ENCODE data around the gene ACACB. TPM values are rescaled to one million over a fixed set of nuclear protein-coding genes. Genes with fewer than 3 reads are reported as not detected.
A peak's percentile ranks its signal among the peaks of the same experiment; 100 is the strongest.

ACACB gene
- total RNA-seq, 2 donors from 2014 or later = 37.5 to 51.3 TPM

DNA sequence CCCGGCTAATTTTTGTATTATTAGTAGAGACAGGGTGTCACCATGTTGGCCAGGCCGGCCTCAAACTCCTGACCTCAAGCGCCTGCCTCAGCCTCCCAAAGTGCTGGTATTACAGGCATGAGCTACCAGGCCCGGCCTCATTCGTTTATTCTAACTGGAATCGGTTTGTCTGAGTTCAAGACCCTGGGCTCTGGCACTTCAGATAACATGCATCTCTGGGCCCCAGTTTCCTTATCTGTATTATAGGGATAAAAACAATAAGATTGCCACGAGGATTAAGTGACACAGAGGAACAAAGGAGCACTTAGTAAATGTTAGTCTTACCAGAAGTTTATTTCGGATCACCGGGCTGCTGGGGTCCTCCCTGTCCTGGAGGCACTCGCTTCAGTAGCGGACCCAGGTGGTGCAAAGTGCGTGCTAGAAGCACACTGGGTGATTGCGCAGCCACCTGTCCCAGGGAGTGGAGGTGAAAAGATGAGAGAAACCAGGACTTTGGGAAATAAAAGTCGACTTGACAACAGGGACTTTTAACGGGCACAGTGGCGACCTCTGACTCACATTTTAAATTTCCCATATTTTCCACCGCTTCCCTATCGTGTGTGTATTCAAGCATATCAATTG lies 37.5 kb downstream of the ACACB start:
- peak overlapping the region; percentile 86 for H3K4me3 ChIP-seq
- peaks cover 3 to 27% of the 10 kb centered on the region in 2 donors for H3K4me1 ChIP-seq (ENCODE audit: control insufficient read depth in 1 of 2, low read depth in 2 of 2)
- TF ChIP-seq, protein P1, sequence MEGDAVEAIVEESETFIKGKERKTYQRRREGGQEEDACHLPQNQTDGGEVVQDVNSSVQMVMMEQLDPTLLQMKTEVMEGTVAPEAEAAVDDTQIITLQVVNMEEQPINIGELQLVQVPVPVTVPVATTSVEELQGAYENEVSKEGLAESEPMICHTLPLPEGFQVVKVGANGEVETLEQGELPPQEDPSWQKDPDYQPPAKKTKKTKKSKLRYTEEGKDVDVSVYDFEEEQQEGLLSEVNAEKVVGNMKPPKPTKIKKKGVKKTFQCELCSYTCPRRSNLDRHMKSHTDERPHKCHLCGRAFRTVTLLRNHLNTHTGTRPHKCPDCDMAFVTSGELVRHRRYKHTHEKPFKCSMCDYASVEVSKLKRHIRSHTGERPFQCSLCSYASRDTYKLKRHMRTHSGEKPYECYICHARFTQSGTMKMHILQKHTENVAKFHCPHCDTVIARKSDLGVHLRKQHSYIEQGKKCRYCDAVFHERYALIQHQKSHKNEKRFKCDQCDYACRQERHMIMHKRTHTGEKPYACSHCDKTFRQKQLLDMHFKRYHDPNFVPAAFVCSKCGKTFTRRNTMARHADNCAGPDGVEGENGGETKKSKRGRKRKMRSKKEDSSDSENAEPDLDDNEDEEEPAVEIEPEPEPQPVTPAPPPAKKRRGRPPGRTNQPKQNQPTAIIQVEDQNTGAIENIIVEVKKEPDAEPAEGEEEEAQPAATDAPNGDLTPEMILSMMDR (IDR thresholded peaks at IDR 0.05) = no peak
- ATAC-seq (ENCODE audit: insufficient number of reproducible peaks, low FRiP score, low read depth) = peak; percentile 16
- H3K9me3 ChIP-seq = no peaks in the 10 kb centered on the region
- H3K27ac ChIP-seq = peak overlapping the region; percentile 54 to 72
- H3K27me3 ChIP-seq (replicated peaks; ENCODE audit: insufficient read depth) = no peaks in the 10 kb centered on the region
- no peaks in the 10 kb centered on the region for H3K36me3 ChIP-seq
- DNase-seq (ENCODE audit: low spot score) = no peak

DNA sequence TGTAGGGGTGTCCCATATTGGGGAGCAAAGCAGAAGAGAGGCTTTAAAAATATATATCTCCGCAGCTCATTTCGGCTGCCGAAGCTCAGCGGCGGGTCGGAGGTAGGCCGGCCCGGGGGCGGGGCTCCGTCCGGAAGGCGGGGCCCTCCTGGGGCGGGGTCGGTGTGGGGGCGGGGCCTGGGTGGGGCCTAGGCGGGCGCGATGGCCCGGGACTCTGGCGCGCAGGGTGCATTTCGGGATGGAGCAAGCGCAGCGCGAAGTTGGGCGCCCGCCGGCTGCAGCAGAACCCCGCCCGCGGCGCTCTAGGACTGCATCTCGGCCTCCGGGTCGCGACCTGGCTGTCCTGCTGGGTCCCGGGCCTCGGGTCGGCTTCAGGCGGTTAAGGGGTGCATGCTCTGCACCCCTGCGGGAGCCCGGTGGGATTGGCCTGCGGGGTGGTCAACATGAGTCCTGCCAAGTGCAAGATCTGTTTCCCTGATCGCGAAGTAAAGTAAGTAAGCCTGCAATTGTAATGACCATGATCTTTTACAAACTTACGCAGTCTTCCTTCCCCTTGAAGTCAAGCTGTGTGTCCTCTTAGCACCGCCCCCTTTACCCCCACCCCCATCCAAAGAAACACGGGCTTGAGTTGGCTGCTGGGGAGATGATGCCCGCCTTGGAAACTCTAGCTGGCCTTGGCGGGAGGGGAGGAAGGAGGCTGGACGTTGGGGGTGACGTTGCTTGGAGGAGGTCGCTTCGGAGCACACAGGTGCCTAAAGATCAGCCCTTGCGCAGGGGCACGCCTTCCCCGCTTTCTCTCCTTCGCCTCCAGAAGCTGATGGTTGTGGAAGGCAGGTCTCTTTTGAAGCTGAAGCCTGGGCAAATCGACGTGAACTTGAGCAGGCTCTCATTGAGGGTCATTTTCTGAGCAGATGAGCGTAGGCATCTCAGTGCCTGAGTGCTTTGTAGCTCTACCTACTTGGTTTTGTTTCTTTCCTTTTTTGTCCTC lies 38.4 kb downstream of the ACACB start:
- H3K27ac ChIP-seq = peak overlapping the region; percentile 54 to 72
- peak; percentile 79 for ATAC-seq (ENCODE audit: insufficient number of reproducible peaks, low FRiP score, low read depth)
- H3K36me3 ChIP-seq = no peaks in the 10 kb centered on the region
- peaks cover 3 to 27% of the 10 kb centered on the region in 2 donors for H3K4me1 ChIP-seq (ENCODE audit: control insufficient read depth in 1 of 2, low read depth in 2 of 2)
- TF ChIP-seq, protein P1 (IDR thresholded peaks at IDR 0.05) = no peak
- H3K27me3 ChIP-seq (replicated peaks; ENCODE audit: insufficient read depth) = no peaks in the 10 kb centered on the region
- H3K9me3 ChIP-seq = no peaks in the 10 kb centered on the region
- H3K4me3 ChIP-seq = peak overlapping the region; percentile 86
- DNase-seq (ENCODE audit: low spot score) = peak; percentile 19

DNA sequence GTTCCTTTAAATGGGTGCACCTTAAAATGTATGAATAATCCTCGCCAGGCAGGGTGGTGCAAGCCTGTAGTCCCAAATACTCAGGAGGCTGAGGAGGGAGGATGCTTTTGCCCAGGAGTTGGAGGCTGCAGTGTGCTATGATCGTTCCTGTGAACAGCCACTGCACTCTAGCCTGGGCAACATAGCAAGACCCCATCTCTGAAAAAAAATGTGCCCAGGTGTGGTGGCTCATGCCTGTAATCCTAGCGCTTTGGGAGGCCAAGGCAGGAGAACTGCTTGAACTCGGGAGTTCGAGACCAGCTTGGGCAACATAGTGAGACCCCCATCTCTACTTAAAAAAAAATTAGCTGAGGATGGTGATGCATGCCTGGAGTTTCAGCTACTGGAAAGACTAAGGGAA lies 39.6 kb downstream of the ACACB start:
- H3K27ac ChIP-seq = no peak overlapping the region
- no peak overlapping the region for H3K4me3 ChIP-seq
- TF ChIP-seq, protein P1 (IDR thresholded peaks at IDR 0.05) = no peak
- DNase-seq (ENCODE audit: low spot score) = no peak
- H3K27me3 ChIP-seq (replicated peaks; ENCODE audit: insufficient read depth) = no peaks in the 10 kb centered on the region
- no peak for ATAC-seq (ENCODE audit: insufficient number of reproducible peaks, low FRiP score, low read depth)
- H3K4me1 ChIP-seq (ENCODE audit: control insufficient read depth in 1 of 2, low read depth in 2 of 2) = peaks cover 3 to 34% of the 10 kb centered on the region in 2 donors
- H3K36me3 ChIP-seq = no peaks in the 10 kb centered on the region
- H3K9me3 ChIP-seq = no peaks in the 10 kb centered on the region

DNA sequence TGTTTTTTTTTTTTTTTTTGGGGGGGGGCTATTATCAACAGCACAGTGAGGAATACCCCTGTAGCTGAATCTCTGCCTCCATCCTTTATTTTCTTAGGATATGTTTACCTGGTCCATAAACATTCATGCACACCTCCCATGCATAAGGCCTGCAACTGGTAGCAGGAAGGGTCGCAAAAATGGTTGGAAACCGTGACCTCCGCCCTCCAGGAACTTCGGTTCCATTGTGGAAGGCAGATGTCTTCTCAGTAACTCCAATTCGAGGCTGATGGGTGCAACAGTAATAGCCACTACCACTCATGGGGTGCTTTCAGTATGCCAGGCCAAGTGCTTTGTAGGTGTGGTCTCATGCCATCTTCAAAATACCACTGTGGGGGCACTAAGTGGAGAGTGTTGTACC lies 40.2 kb downstream of the ACACB start:
- no peaks in the 10 kb centered on the region for H3K27me3 ChIP-seq (replicated peaks; ENCODE audit: insufficient read depth)
- H3K27ac ChIP-seq = no peak overlapping the region
- peaks cover 3 to 34% of the 10 kb centered on the region in 2 donors for H3K4me1 ChIP-seq (ENCODE audit: control insufficient read depth in 1 of 2, low read depth in 2 of 2)
- TF ChIP-seq, protein P1 (IDR thresholded peaks at IDR 0.05) = no peak
- no peak for DNase-seq (ENCODE audit: low spot score)
- H3K4me3 ChIP-seq = no peak overlapping the region
- H3K9me3 ChIP-seq = no peaks in the 10 kb centered on the region
- ATAC-seq (ENCODE audit: insufficient number of reproducible peaks, low FRiP score, low read depth) = no peak
- no peaks in the 10 kb centered on the region for H3K36me3 ChIP-seq

DNA sequence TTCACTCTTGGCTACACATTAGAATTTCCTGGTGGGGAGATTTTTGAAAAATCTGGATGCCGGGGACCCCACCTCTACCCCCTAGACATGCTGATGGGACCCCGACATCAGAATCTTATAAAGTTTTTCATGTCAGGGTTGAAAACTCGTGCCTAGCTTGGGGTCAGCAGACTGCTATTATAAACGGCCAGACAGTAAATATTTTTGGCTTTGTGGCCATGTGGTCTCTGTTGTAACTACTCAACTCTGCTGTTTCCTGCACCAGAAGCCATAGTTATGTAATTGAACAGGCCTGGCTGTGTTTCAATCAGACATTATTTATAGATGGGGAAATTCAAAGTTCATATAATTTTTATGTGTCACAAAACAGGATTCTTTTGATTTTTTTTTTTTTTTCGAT lies 41.6 kb downstream of the ACACB start:
- ATAC-seq (ENCODE audit: insufficient number of reproducible peaks, low FRiP score, low read depth) = no peak
- H3K27ac ChIP-seq = peak overlapping the region in 1 of 2 donors; percentile 6
- no peaks in the 10 kb centered on the region for H3K9me3 ChIP-seq
- H3K4me1 ChIP-seq (ENCODE audit: control insufficient read depth in 1 of 2, low read depth in 2 of 2) = peaks cover 3 to 34% of the 10 kb centered on the region in 2 donors
- TF ChIP-seq, protein P1 (IDR thresholded peaks at IDR 0.05) = no peak
- no peak overlapping the region for H3K4me3 ChIP-seq
- no peaks in the 10 kb centered on the region for H3K27me3 ChIP-seq (replicated peaks; ENCODE audit: insufficient read depth)
- no peak for DNase-seq (ENCODE audit: low spot score)
- no peaks in the 10 kb centered on the region for H3K36me3 ChIP-seq
